K562 (cell line): Measurements from ENCODE around the gene PLPPR4. TPM values are rescaled to one million over a fixed set of nuclear protein-coding genes. Genes with fewer than 3 reads are reported as not detected.

Source experiments
- ATF1 ChIP-seq, 2 experiments: fragments of 450-650 bp in 1 of 2; IDR thresholded peaks; 2 replicates each; pipeline ENCODE4 v1.6.1; 2016; ENCODE audit warnings: missing compliant biosample characterization in 1 of 2, missing genetic modification characterization in 1 of 2
- BCL6 ChIP-seq: fragments of 250-450 bp; sonication (Bioruptor Pico); IDR thresholded peaks from 2 replicates; pipeline ENCODE4 v1.4.0; 2020
- EGR1 ChIP-seq: fragments of 450-650 bp; conservative IDR thresholded peaks from 2 replicates; pipeline ENCODE4 v1.6.1; 2017; ENCODE audit warnings: mild to moderate bottlenecking
- MAZ ChIP-seq, 2 experiments: fragments of 450-650 bp in 1 of 2; sonication (generic) in 1 of 2; formaldehyde crosslinking; IDR thresholded peaks in 1 of 2; conservative IDR thresholded peaks in 1 of 2; 2 replicates each; pipeline versions ENCODE4 v1.4.0 to v1.5.0; 2020; ENCODE audit warnings: mild to moderate bottlenecking in 1 of 2, missing genetic modification reagents in 1 of 2
- PTTG1 ChIP-seq: fragments of 450-650 bp; IDR thresholded peaks from 2 replicates; pipeline ENCODE4 v1.6.1; 2016; ENCODE audit warnings: low read depth, mild to moderate bottlenecking, missing genetic modification characterization, missing compliant biosample characterization
- polyA plus RNA-seq, 8 experiments: library from polyadenylated mRNA; depleted of rRNA in 4 of 8; stranded (reverse) in 5 of 8; unstranded in 3 of 8; fragments of >200 nt; fragmentation: Nextera tagmentation in 2 of 8; fragmentation: Illumina TruSeq in 1 of 8; extraction: Ambion mirVana in 2 of 8; extraction: Trizol in 1 of 8; gene quantifications; 2 replicates each; pipeline versions ENCODE4 v1.2.1 to v1.2.3, GENCODE V29; 2011 to 2014; ENCODE audit warnings: inconsistent platforms in 1 of 8, missing spikeins in 1 of 8
- total RNA-seq, 7 experiments: library from RNA; depleted of rRNA in 6 of 7; stranded (reverse); fragments of >200 nt in 6 of 7; fragmentation: Illumina TruSeq in 2 of 7; extraction: Trizol in 2 of 7; gene quantifications; 2 replicates each; pipeline versions ENCODE4 v1.2.1 to v1.2.3, GENCODE V29; 2011 to 2021; ENCODE audit warnings: low replicate concordance in 1 of 7
- TF ChIP-seq, protein P1 (sequence below): fragments of 450-650 bp; formaldehyde crosslinking; IDR thresholded peaks from 2 replicates; pipeline ENCODE4 v1.4.0; 2020; ENCODE audit warnings: mild to moderate bottlenecking, moderate library complexity
- TF ChIP-seq, protein P2 (sequence below), 2 experiments: fragments of 450-650 bp; IDR thresholded peaks; 2 replicates each; pipeline ENCODE4 v1.6.1; 2016; ENCODE audit warnings: mild to moderate bottlenecking in 2 of 2, borderline replicate concordance in 1 of 2, low read depth in 1 of 2, moderate library complexity in 1 of 2

Gene PLPPR4
- total and polyA plus RNA-seq, 9 of the 15 experiments (the other 6 are each of a cell fraction or from before 2014, with no cell fraction given) = not detected

DNA sequence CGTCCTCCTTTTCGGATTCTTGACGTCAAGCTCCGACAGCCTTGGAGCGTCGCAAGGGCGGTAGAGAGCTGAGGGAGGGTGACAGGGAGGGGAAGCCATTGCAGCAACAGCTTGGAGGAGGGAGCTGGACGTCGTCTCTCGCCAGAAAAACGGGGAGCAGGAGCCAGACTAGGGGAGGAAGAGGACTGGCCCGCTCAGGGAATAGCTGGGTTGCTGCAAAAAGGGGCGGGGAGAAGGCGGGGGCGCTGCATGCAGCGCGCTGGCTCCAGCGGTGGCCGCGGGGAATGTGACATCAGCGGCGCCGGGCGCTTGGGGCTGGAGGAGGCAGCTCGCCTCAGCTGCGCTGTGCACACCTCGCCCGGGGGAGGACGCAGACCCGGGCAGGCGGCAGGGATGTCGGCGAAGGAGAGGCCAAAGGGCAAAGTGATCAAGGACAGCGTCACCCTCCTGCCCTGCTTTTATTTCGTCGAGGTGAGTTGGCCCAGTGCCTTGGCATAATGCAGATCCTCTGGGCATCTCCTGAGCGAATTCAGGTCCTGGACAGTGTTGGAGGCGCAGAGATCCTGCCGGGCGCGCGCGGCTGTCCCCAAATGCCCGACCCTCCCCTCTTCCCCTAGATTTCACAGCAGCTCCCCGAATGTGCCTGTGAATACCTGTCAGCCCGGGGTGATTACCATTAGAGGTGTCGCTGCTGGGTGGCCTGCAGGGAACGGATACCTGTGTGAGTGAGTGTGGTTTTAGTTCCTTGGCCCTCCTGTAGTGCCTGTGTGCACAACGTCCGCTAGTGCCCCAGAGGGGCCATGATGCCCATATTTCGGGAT is at the start of gene PLPPR4 (continued):
- TF ChIP-seq, protein P1, sequence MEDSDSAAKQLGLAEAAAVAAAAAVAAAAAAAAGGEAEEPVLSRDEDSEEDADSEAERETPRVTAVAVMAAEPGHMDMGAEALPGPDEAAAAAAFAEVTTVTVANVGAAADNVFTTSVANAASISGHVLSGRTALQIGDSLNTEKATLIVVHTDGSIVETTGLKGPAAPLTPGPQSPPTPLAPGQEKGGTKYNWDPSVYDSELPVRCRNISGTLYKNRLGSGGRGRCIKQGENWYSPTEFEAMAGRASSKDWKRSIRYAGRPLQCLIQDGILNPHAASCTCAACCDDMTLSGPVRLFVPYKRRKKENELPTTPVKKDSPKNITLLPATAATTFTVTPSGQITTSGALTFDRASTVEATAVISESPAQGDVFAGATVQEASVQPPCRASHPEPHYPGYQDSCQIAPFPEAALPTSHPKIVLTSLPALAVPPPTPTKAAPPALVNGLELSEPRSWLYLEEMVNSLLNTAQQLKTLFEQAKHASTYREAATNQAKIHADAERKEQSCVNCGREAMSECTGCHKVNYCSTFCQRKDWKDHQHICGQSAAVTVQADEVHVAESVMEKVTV = no peak
- TF ChIP-seq BCL6 (CRISPR knock-in tag) (no peak), PTTG1 (tag) (no peak), EGR1 (peak; percentile 33; the same call in 1 of the 2 replicates), MAZ (CRISPR knock-in tag; conservative IDR thresholded peaks at IDR 0.05 in 1 of 2, IDR thresholded peaks at IDR 0.05 in 1 of 2) (peak in 1 of 2 experiments; percentile 17; a peak in 1 of 4 replicates), ATF1 (CRISPR knock-in tag; IDR thresholded peaks at IDR 0.05) (no peak), ATF1 (tag; IDR thresholded peaks at IDR 0.05) (peak; percentile 34; the same call in 1 of the 2 replicates)
- TF ChIP-seq, protein P2, sequence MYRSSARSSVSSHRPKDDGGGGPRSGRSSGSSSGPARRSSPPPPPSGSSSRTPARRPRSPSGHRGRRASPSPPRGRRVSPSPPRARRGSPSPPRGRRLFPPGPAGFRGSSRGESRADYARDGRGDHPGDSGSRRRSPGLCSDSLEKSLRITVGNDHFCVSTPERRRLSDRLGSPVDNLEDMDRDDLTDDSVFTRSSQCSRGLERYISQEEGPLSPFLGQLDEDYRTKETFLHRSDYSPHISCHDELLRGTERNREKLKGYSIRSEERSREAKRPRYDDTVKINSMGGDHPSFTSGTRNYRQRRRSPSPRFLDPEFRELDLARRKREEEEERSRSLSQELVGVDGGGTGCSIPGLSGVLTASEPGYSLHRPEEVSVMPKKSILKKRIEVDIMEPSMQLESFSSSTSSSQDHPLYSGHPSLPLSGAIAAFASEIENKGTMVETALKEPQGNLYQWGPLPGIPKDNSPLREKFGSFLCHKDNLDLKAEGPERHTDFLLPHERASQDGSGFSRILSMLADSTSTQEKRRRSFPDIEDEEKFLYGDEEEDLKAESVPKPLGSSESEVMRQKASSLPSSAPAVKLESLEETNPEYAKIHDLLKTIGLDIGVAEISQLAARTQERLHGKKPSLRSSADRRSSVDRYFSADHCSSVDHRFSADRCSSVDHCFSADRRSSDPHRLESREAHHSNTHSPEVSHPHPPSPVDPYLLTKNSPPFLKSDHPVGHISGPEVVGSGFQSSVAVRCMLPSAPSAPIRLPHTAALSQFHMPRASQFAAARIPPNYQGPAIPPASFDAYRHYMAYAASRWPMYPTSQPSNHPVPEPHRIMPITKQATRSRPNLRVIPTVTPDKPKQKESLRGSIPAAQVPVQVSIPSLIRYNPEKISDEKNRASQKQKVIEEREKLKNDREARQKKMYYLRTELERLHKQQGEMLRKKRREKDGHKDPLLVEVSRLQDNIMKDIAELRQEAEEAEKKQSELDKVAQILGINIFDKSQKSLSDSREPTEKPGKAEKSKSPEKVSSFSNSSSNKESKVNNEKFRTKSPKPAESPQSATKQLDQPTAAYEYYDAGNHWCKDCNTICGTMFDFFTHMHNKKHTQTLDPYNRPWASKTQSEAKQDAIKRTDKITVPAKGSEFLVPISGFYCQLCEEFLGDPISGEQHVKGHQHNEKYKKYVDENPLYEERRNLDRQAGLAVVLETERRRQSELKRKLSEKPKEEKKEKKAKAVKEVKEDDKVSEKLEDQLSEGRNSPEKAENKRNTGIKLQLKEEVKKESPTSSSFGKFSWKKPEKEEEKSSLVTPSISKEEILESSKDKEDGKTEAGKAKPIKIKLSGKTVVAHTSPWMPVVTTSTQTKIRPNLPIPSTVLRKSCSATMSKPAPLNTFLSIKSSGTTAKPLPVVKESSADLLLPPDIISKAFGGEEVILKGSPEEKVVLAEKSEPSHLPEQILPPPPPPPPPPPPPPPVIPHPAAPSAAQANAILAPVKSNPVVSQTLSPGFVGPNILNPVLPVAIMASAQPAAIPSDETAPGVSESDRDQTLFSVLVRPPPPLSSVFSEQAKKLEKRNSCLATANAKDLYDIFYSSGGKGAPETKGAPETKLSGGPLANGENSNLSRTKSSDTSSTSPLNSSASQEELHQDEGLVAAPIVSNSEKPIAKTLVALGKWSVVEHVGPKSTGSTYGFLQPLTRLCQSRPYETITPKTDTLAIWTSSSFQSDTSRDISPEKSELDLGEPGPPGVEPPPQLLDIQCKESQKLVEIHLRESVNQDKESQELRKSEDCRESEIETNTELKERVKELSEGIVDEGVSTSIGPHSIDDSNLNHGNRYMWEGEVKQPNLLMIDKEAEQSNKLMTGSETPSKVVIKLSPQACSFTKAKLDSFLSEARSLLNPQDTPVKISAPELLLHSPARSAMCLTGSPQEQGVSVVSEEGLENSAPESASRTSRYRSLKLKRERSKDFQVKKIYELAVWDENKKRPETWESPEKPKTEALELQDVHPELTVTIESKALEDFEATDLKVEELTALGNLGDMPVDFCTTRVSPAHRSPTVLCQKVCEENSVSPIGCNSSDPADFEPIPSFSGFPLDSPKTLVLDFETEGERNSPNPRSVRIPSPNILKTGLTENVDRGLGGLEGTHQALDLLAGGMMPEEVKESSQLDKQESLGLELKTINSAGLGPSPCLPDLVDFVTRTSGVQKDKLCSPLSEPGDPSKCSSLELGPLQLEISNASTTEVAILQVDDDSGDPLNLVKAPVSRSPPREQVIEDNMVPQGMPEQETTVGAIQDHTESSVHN (IDR thresholded peaks at IDR 0.05; ENCODE audit: borderline replicate concordance in 1 of 2, low read depth in 1 of 2) = no peak
